Stimulated activated CD4-positive, alpha-beta T cell treated with anti-CD3 and anti-CD28 coated beads, Interleukin-1b, Interleukin-23, amount 100 ng/mL, for 1 hour (primary cell): ENCODE results near the gene SPAG8.

Experiments used
- DNase-seq, 2 donors: peaks; one replicate each; pipeline ENCODE4 v3.0.0-alpha.2; 2020; ENCODE audit warnings: low read depth in 2 of 2

SPAG8 gene

DNA sequence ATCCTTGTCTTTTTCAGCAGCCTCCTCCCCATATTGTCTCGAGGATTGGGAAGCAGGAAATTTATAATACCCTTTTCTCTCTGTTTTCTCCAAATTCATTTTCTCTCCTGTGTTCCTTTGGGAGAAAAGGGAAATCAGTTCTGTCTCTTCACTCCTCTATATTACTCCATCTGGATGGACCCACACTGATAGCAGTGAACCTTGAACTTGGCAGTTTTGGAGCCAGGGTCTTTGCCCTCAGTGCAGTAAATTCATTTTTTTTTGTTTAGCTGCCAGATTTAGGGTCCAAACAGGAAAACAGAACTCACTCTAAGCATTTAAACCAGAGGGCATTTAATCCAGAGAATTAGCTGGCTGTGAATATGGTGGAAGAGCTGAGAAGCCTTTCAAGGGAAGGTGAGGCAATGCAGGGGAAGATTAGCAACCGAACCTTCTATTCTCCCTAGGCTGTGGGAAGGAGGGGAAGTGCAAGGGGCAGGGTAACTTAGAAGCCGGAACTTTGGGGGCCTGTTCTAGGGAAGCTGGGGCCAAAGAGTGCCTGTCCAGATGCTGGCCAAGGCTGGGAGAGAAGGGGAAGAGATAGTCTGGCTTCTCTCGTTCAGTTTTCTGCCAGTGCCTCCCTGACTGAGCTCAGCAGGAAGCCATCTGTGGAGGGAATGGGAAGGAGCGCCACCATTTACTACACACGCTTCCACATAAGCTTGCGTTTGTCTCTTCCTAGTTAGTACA lies 37.0 kb downstream of the SPAG8 start:
- DNase-seq, result no peak

- no peak for DNase-seq
These were observed 40.1 kb downstream of the SPAG8 start for GRCh38 chr9:35771943-35772342.

- DNase-seq, result no peak
These were observed 40.5 kb downstream of the SPAG8 start for GRCh38 chr9:35771534-35771933.

GRCh38 chr9:35771075-35771433 lies 41.0 kb downstream of the SPAG8 start:
- DNase-seq, result no peak

GRCh38 chr9:35769763-35770162 lies 42.3 kb downstream of the SPAG8 start:
- DNase-seq, result no peak

DNA sequence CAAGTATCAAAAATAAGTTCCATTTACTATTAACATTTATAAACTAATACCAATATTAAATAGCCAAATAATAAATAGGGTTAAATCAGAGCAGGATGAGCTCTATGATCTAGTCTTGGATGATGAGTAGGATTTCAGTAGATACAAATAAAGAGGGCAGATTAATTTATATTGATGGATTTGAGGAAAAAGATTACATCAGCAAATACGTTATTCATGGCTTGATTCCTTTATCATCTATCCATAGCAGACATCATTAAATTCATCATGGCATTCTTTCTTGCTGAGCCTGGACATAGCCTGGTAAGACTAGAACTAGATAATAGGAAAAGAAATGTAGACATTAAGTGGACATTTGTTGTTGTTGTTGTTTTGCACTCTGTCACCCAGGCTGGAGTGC lies 44.6 kb downstream of the SPAG8 start:
- no peak for DNase-seq

GRCh38 chr9:35766997-35767396 lies 45.1 kb downstream of the SPAG8 start:
- no peak for DNase-seq

- no peak for DNase-seq
These were observed 48.3 kb downstream of the SPAG8 start for GRCh38 chr9:35763803-35764202.

GRCh38 chr9:35763181-35763580 lies 48.9 kb downstream of the SPAG8 start:
- DNase-seq, result no peak

DNA sequence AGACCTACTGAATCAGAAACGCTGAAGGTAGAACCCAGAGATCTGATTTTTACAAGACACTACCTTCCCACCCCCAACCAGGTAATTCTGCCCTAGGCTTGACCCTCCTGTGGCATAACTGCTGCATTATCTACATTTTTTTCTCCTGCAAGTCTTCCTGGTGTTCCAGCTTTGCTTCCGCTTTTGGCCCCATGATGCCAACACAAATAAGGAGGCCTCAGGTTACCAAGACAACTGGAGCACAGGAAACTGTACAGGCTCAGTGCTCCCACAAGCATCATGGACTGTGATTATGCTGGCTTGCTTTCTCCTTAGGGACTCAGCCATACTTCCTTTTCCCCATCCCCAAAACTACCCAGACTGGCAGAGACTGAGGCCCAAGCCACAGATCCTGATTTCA lies 51.4 kb downstream of the SPAG8 start:
- no peak for DNase-seq

DNA sequence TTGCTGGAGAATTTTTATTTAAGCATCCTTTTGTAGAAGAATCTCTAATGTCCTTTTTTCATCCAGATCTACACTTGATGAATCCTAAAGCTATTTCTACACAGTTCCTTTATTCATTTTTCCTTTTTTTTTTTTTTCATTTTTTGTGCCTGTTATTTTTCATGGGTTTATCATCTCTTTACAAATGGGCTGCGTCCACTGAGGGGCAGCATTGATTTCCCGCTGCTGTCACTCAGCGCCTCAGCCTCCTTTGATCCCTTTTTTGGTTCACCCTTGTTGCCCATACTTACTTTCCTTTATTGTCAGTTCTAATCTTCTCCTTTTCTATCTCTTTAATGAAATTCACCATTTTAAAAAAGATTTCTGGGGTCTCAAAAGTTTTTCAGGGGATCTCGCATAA lies 52.3 kb downstream of the SPAG8 start:
- DNase-seq, result no peak
